GM20000 (cell line): ENCODE data around the gene ARHGEF37.

ENCODE experiments used
- DNase-seq: peaks from one replicate; pipeline ENCODE4 v3.0.0; 2012; ENCODE audit warnings: low spot score
- TF ChIP-seq, protein P1 (sequence below): IDR thresholded peaks from 2 replicates; pipeline ENCODE4 v1.5.1; 2012; ENCODE audit warnings: mild to moderate bottlenecking, control low read depth; ENCODE audit errors: extremely low read depth, missing control alignments

ARHGEF37 gene

DNA sequence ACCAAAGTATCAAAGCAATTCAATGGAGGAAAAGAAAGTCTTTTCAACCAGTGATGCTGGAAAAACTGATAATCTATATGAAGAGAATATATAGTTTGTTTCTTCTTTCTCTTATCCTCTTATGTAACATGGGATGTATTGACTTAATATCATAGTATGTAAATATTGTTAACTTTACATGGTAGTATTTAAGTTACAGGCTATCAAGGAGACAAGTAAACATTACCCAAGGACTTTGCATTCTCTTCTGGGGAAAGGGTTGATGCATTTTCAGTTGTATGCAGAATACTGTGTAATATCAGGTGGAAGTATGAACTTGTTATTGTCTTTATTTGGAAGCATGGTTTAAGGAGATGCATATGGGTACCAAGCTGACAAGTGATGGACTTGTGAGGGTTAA is 9.1 kb upstream of the ARHGEF37 start:
- no peak for DNase-seq
- TF ChIP-seq, protein P1, sequence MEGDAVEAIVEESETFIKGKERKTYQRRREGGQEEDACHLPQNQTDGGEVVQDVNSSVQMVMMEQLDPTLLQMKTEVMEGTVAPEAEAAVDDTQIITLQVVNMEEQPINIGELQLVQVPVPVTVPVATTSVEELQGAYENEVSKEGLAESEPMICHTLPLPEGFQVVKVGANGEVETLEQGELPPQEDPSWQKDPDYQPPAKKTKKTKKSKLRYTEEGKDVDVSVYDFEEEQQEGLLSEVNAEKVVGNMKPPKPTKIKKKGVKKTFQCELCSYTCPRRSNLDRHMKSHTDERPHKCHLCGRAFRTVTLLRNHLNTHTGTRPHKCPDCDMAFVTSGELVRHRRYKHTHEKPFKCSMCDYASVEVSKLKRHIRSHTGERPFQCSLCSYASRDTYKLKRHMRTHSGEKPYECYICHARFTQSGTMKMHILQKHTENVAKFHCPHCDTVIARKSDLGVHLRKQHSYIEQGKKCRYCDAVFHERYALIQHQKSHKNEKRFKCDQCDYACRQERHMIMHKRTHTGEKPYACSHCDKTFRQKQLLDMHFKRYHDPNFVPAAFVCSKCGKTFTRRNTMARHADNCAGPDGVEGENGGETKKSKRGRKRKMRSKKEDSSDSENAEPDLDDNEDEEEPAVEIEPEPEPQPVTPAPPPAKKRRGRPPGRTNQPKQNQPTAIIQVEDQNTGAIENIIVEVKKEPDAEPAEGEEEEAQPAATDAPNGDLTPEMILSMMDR = no peak

DNA sequence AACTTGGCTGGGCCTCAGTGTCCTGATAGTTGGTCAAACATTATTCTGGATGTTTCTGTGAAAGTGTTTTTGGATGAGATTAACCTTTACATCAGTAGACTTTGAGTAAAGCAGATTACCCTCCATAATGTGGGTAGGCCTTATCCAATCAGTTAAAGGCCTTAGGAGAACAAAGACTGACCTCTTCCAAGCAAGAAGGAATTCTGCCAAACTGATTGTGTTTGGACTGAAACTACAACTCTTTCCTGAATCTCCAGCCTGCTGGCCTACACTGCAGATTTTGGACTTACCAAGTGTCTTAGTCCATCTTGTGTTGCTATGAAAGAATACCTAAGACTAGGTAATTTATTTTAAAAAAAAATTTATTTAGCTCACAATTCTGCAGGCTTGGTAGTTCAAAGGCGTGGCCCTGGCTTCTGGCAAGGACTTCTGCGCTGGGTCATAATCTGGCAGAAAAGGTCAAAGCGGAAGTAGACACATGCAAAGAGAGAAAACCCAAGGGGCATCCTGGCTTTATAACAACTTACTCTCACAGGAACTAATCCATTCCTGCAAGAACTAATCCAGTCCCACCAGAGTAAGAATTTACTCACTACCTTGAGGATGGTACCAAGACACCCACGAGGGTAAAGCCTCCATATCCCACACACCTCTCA is 8.6 kb upstream of the ARHGEF37 start:
- no peak for DNase-seq
- TF ChIP-seq, protein P1 = no peak

DNA sequence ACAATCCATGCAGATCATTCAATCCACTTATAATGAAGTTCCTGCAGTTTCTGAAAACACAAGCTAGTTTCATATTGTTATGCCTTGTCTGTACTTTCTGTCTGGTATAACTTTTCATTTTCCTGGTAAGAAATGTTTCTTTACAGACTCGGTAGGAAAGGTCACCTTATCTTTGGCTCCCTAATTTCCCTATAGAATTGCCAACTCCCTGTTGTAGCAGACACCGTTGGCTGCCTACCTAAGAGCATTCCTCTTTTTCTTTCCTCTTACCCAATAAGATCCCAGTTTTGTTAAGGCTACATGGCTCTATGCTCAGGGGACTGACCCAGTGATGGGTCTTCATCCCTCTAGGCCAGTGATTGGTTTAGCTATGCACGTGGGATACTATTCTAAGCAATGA is 6.2 kb upstream of the ARHGEF37 start:
- DNase-seq = no peak
- TF ChIP-seq, protein P1 = no peak

DNA sequence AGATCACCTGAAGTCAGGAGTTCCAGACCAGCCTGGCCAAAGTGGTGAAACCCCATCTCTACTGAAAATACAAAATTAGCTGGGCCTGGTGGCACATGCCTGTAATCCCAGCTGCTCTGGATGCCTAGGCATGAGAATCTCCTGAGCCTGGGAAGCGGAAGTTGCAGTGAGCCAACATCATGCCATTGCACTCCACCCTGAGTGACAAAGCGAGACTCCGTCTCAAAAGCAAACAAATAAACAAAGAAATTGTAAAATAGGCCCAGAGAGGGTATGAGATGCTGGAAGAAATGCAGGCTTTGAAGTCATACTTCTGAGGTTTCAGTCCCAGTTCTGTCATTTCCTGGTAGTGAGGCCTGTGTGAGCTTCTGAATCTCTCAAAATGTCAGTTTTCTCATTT is 5.3 kb upstream of the ARHGEF37 start:
- TF ChIP-seq, protein P1 = no peak
- peak; percentile 42 for DNase-seq

DNA sequence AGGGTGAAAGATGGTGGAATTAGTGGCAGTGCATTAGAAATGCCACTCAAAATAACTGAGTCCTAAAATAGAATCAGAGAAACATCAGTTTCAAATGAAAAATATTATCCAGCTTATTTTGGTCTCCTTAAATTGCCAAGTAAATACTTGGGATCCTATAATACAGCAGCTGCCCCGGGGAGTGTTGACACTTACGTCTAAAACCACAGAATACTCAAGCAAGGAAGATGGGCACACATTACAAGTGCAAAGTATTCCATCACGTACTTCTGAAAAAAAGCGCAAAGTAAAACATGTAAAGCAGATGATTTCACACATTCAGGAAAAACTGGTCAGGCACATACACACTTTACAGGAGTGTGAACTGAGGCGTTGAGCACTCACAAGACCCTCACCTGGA is 2.4 kb upstream of the ARHGEF37 start:
- TF ChIP-seq, protein P1 = no peak
- no peak for DNase-seq

DNA sequence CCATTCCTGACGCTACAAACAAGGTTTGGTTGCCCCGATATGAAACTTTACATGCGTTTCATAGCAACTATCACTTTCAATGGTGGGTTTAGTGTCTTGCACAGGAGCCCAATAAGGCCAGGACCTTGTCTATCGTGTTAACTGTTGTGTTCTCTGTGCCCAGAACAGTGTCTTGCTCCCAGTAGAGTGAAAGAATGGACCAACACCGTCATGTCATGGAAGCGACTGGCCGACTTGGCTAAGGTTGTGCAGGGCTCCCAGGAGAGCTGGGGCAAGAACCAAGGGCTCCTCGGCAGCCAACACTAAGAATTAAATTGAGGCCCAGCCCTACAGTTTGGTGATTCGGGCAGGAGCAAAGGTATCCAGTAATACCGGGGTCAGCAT is 498 bp upstream of the ARHGEF37 start:
- DNase-seq = no peak
- TF ChIP-seq, protein P1 = no peak

DNA sequence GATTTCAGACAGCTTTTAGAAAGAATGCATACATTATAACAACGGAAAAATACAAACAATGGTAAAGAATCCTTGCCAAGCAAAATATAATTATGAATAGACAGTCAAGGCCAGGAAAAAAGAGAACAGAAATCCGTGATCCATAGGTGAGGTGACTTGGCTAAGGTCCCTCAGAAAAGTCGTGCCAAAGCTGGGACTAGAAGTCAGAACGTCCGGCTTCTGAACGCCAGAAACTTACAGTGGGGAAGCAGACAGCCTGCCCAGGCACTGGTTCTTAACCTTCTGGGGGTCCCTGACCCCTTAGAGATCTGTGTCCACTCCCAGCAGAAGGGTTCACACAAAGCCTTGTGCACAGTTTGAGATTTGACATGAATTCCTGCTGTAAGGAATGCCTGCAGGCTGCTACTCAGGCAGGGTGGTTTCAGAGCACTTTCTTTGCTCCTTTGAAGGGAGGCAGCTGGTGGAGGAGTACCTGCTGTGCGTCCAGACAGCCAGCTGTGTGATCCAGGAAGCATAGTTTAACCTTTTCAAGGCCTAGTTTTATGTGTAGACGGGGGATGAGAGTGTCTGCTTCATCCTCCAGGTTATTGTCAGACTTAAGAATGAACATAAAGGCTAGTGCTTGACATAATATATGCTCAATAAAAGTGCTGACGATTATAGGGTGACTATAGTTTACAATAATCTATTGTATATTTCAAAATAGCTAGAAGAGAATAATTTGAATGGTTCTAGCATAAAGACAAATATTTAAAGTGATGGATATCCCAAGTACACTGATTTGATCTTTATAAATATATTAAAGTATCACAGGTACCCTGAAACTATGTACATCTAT is 852 bp downstream of the ARHGEF37 start:
- DNase-seq = no peak
- TF ChIP-seq, protein P1 = no peak
